Measurements from ENCODE around the gene OMP.

GRCh38 chr11:77147036-77147315 lies 44.3 kb downstream of the OMP start:
- no peak for TF ChIP-seq POLR2AphosphoS5 (IDR thresholded peaks at IDR 0.05; ENCODE audit: borderline replicate concordance, low read depth, low read length)
- TF ChIP-seq EZH2 (IDR thresholded peaks at IDR 0.05) = no peak

Data from SK-N-MC (cell line).